Activated CD4-positive, alpha-beta T cell treated with anti-CD3 and anti-CD28 coated beads, Interleukin-2, Interleukin-4, amounts not matched to agents 100 ng/mL and 50 ng/mL, durations not matched to agents 16 hours and 8 hours (primary cell): ENCODE results near the gene PCOLCE2.

Experiments
- DNase-seq: peaks from one replicate; pipeline ENCODE4 v3.0.0-alpha.2; 2020; ENCODE audit warnings: low spot score

The PCOLCE2 gene, protein sequence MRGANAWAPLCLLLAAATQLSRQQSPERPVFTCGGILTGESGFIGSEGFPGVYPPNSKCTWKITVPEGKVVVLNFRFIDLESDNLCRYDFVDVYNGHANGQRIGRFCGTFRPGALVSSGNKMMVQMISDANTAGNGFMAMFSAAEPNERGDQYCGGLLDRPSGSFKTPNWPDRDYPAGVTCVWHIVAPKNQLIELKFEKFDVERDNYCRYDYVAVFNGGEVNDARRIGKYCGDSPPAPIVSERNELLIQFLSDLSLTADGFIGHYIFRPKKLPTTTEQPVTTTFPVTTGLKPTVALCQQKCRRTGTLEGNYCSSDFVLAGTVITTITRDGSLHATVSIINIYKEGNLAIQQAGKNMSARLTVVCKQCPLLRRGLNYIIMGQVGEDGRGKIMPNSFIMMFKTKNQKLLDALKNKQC

DNA sequence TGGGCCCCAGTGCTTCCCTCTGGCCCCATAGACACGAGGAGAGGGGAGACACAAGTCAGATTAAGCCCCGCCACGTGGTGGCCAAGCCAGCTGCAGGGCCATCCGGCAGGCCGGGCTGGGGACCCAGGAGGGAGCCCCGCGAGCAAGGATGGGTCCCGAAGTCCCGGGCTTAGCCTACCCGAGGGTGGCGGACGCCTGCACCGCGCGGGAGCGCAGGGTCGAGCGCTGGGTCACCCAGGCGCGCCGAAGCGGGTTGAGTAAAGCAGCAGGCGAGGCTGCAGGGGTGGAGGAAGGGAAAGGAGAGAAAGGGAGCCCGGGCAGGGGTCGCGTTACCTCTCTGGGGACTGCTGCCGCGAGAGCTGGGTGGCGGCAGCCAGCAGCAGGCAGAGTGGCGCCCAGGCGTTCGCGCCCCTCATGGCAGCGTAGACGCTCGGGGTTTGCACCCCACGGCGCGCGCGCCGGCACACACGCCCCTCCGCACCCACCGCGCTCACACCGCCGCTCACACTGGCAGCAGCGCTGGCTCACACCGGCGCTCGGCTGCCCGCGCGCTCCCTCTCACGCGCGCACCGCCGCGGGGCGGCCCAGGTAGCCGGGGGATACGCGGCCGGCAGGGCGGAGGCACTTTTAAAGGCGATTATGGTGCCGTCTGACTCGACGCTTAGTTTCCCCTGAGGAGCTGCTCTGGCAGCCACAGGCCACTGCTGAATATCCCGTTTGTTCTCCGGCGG lies at the start of gene PCOLCE2:
TSS of gene PCOLCE2 (minus strand) at position 603 of the 731 bp plus-strand sequence. CDS start at position 416, 187 bp downstream.
- no peak for DNase-seq

- no peak for DNase-seq
Observed at GRCh38 chr3:142935963-142936362, 47.1 kb upstream of the PCOLCE2 start.

- no peak for DNase-seq
Observed at GRCh38 chr3:142934887-142935269, 46.0 kb upstream of the PCOLCE2 start.

GRCh38 chr3:142934128-142934886 lies 45.4 kb upstream of the PCOLCE2 start:
- DNase-seq = no peak

DNA sequence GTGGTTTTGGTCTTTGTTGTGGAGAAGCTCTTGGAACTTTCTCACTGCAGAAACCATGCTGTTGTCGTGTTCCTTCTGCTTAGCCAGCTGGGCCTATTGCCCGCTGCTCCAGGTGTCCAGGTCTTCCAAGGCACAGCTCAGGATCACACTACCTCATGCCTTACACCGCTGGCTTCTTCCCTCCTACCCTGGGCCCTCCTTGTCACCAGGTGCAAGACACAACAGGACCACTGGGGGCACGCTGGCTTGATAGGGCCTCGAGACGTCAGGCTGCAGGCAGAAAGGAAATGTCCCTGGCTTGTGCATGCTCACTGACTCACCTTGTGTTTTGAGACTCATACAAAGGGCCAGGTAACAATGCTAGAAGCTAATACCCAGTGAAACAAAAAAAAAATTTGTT lies 42.3 kb upstream of the PCOLCE2 start:
- DNase-seq = no peak

DNA sequence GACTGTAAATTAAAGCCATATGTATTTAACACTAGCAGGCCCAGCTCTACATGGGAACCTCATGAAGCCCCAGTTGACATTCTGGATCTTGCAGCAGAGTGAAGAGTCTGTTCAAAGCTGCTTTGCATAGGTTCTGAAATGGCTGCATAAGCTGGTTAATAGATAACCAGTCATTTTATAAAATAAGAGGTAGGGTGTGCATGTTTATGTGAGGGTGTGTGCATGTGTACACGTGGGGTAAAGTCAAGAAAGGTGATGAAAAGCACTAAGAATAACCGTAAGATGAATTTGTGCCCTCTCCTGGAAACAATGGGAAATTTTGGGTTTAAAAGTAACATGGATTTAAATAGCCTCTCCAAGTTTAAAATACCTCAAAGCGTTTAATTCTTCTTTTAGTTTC lies 41.6 kb upstream of the PCOLCE2 start:
- DNase-seq = no peak

GRCh38 chr3:142929890-142930289 lies 41.0 kb upstream of the PCOLCE2 start:
- no peak for DNase-seq

DNA sequence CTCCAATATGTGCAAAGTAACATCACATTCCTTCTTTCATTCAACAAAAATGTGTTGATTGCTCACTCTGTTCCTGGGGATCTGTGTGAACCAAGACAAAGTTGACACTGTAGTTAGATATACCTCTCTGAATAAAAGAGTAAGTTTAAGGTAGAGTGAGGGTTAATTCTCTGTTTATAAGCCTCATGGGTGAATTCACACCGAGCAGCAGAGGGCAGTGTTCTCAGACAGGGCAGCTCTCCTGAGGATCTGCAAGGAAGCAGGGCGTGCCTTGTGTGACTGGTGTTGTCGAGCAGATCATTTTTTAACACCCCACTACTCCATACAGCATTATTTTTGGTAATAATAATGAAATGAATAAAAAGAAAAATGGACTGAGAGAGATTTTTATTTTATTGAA lies 40.2 kb upstream of the PCOLCE2 start:
- peak; percentile 59 for DNase-seq

DNA sequence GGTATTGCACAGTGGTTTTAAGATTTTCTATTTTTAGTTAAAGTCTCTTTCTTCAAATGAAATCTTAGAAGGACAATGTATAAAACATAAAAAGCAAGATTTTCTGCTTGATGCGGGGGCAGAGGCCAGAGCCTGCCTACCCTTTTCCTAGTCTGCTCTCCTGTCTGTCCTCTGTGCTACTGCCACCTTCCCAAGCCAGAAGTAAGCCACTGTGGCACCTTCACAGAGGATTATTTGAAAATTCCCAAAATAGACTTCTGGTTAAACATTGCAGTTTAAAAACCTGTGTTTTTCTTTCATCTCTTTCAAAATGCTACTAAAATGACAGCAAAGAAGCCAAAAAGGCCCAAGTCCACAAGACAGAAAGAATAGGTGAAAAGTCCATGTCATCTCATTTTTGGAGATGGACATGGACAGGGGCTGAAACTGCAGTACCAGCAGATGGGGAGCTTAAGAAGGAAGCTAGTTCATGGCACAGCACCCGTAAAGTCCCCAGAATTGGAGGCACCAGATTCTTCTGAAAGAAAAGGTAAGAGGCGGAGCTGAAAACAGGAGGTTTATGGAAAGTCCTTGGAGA lies 37.6 kb upstream of the PCOLCE2 start:
- no peak for DNase-seq

GRCh38 chr3:142925140-142925539 lies 36.3 kb upstream of the PCOLCE2 start:
- no peak for DNase-seq

DNA sequence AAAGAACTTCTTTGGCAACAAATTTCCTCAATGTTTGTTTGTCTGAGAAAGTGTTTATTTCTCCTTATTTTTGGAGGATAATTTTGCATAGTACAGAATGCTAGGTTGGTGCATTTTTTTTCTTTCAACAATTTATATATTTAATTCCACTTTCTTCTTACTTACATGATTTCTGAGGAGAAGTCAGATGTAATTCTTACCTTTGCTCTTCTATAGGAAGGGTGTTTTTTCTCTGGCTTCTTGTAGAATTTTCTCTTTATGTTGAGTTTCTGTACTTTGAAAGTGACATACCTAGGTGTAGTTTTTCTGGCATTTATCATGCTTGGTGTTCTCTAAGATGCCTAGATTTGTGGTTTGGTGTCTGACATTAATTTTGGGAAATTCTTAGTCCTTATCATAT lies 34.8 kb upstream of the PCOLCE2 start:
- DNase-seq = no peak

- no peak for DNase-seq
Observed at GRCh38 chr3:142916605-142917004, 27.7 kb upstream of the PCOLCE2 start.

GRCh38 chr3:142915636-142916035 lies 26.8 kb upstream of the PCOLCE2 start:
- DNase-seq = no peak

DNA sequence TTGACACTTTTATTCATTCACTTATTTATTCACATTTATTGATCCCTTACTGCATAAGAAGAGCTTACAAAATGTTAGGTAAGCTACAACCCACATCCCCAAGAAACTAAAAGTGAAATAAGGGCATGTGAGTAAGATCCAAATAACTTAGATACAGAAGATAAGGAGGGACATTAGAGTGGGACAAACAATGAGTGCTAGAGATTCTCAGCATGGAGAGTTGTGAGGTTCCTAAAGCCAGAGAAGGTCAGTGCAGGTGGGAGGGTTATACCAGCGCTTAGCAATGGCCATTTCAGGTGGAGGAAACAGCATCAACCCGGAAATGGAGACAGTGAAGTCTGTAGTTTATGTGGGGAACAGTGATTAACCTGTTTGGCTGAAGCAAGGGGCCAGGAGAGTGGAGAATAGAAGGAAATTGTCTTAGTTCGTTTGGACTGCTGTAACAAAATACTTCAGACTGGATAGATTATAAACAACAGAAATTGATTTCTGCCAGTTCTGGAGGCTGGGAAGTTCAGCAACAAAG lies 25.5 kb upstream of the PCOLCE2 start:
- no peak for DNase-seq

- no peak for DNase-seq
Observed at GRCh38 chr3:142913432-142913831, 24.5 kb upstream of the PCOLCE2 start.

GRCh38 chr3:142912402-142913172 lies 23.7 kb upstream of the PCOLCE2 start:
- no peak for DNase-seq

DNA sequence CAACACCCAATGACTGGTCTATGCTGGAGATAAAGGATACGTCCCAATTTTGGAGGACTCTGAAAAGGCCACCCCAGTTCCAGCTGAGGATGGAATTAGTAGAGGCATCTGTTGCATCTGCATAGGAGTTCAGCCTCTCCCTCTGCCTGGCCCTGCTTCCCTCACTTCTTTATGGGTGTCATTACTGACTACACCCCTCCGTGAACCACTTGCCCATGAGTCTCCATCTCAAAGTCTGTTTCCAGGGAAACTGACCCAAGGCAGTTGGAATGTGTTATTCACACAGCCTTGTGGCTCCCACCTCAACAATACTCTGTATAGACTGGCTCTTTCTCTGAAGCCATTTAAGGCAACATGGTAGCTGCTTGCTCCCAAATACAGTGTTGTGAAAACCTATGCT lies 21.4 kb upstream of the PCOLCE2 start:
- no peak for DNase-seq

GRCh38 chr3:142909282-142909681 lies 20.4 kb upstream of the PCOLCE2 start:
- DNase-seq = no peak

DNA sequence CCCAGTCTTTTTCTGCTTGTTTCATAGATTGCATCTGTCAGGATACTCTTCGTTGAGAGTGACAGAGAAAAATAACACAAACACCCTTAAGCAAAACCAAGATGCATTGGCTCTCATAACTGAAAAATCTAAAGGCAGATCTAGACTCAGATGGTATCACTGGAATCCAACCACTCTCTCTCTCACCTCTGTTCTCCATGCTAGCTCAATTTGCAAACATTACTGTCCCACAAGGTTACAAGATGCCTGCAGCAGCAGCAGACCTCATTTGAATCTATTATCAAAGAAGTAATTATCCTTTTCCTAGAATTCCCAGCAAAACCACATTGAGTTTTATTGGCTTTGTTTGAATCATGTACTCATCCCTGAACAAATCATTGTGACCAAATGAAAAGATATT lies 19.1 kb upstream of the PCOLCE2 start:
- DNase-seq = no peak

- DNase-seq = no peak
Observed at GRCh38 chr3:142904639-142905436, 16.0 kb upstream of the PCOLCE2 start.
